Activated gamma-delta T cell treated with Interleukin-2 at 50 U/mL for 16 hours (primary cell): Measurements from ENCODE around the gene GSTCD.

Experiments used
- DNase-seq: peaks from one replicate; pipeline ENCODE4 v3.0.0-alpha.2; 2020

Gene GSTCD

GRCh38 chr4:105894660-105895582 lies 186.3 kb downstream of the GSTCD start, which contains the start of gene NPNT:
NPNT (plus strand) TSS chr4:105895471; CDS start chr4:105895653, 182 bp downstream.
- DNase-seq, result no peak

GRCh38 chr4:105895583-105896460 lies 187.2 kb downstream of the GSTCD start:
- DNase-seq, result no peak

- DNase-seq, result no peak
These were observed 187.9 kb downstream of the GSTCD start for GRCh38 chr4:105896461-105896942.
